ENCODE results near the gene ASL.

DNA sequence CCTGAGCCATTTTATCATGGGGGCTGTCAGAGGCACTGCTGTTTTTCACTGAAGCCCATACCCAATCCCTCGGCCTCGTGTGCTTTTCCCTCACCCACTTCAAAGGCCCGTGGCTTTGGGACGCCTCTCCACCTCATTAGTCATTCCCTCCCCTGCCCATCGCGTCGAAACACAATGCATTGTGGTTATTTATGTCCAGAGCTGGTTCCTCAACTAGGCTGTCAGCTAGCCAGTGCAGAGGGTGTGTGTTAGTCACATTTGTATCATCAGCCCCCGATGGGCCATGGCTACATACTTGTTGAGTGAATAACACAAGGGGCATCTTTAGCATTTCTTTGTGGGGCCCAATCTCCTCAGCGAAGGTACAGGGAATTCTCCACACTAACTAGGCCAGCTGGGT lies 35.2 kb downstream of the ASL start:
- TF ChIP-seq, protein P1, sequence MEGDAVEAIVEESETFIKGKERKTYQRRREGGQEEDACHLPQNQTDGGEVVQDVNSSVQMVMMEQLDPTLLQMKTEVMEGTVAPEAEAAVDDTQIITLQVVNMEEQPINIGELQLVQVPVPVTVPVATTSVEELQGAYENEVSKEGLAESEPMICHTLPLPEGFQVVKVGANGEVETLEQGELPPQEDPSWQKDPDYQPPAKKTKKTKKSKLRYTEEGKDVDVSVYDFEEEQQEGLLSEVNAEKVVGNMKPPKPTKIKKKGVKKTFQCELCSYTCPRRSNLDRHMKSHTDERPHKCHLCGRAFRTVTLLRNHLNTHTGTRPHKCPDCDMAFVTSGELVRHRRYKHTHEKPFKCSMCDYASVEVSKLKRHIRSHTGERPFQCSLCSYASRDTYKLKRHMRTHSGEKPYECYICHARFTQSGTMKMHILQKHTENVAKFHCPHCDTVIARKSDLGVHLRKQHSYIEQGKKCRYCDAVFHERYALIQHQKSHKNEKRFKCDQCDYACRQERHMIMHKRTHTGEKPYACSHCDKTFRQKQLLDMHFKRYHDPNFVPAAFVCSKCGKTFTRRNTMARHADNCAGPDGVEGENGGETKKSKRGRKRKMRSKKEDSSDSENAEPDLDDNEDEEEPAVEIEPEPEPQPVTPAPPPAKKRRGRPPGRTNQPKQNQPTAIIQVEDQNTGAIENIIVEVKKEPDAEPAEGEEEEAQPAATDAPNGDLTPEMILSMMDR (conservative IDR thresholded peaks at IDR 0.05): no peak
- no peak for TF ChIP-seq EZH2 (IDR thresholded peaks at IDR 0.05; ENCODE audit: low read depth)

Measured in PC-9 (cell line).